CD8-positive, alpha-beta memory T cell (primary cell): ENCODE results near the gene PARL. TPM values are rescaled to one million over a fixed set of nuclear protein-coding genes. Genes with fewer than 3 reads are reported as not detected.
"Not testable (repeated sequence)": the region's sequence is repeated elsewhere in the genome, so short reads cannot be mapped to it uniquely, and the experiment has no call there.

Source experiments
- CTCF ChIA-PET: fragments of 350-600 bp; sonication (Branson Sonifier 250); formaldehyde crosslinking; loops from one replicate; lab custom pipeline; 2021; ENCODE audit warnings: antibody characterized with exemption; lab: Charles Lee
- POLR2A ChIA-PET: fragments of 350-600 bp; sonication (Branson Sonifier 250); formaldehyde crosslinking; loops from one replicate; lab custom pipeline; 2021; ENCODE audit warnings: antibody characterized with exemption; lab: Charles Lee
- DNase-seq, 5 donors: peaks; one replicate each; pipeline versions ENCODE4 v3.0.0 to v3.0.0-alpha.2; 2020 to 2022; ENCODE audit warnings: mixed read lengths in 1 of 5
- H3K27ac ChIP-seq: one replicate; pipeline ENCODE4 v1.7.0; 2013; ENCODE audit warnings: low read depth, mild to moderate bottlenecking, low read length, moderate library complexity
- H3K27me3 ChIP-seq: 2 replicates; pipeline ENCODE4 v1.7.0; 2013; ENCODE audit warnings: low read length, mild to moderate bottlenecking; ENCODE audit not compliant: insufficient read depth, poor library complexity, severe bottlenecking
- H3K36me3 ChIP-seq: 2 replicates; pipeline ENCODE4 v1.7.0; 2013; ENCODE audit warnings: mild to moderate bottlenecking, low read length, moderate library complexity; ENCODE audit not compliant: insufficient read depth
- H3K4me1 ChIP-seq: 2 replicates; pipeline ENCODE4 v1.7.0; 2013; ENCODE audit warnings: mild to moderate bottlenecking, low read length, moderate library complexity; ENCODE audit not compliant: insufficient read depth
- H3K4me3 ChIP-seq: 2 replicates; pipeline ENCODE4 v1.7.0; 2013; ENCODE audit warnings: mild to moderate bottlenecking, low read length
- H3K9me3 ChIP-seq: 2 replicates; pipeline ENCODE4 v1.7.0; 2013; ENCODE audit warnings: mild to moderate bottlenecking, low read length
- H3K27ac Mint-ChIP-seq, 8 donors: one replicate each; pipeline ENCODE4 v1.8.0; 2020 to 2021; ENCODE audit warnings: mixed read lengths in 8 of 8, mild to moderate bottlenecking in 6 of 8, inconsistent platforms in 3 of 8, moderate library complexity in 3 of 8
- H3K27me3 Mint-ChIP-seq, 2 donors: one replicate each; pipeline ENCODE4 v1.8.0; 2020 to 2021; ENCODE audit warnings: mixed read lengths in 2 of 2, mild to moderate bottlenecking in 1 of 2, moderate library complexity in 1 of 2
- H3K36me3 Mint-ChIP-seq, 3 donors: one replicate each; pipeline ENCODE4 v1.8.0; 2020 to 2021; ENCODE audit warnings: mixed read lengths in 3 of 3, inconsistent platforms in 1 of 3, mild to moderate bottlenecking in 1 of 3
- H3K4me1 Mint-ChIP-seq, 3 donors: one replicate each; pipeline ENCODE4 v1.8.0; 2020 to 2021; ENCODE audit warnings: mixed read lengths in 3 of 3, inconsistent platforms in 1 of 3, mild to moderate bottlenecking in 1 of 3
- H3K4me3 Mint-ChIP-seq, 7 donors: one replicate each; pipeline ENCODE4 v1.8.0; 2020 to 2021; ENCODE audit warnings: mixed read lengths in 7 of 7, mild to moderate bottlenecking in 6 of 7, moderate library complexity in 4 of 7, inconsistent platforms in 2 of 7
- H3K9me3 Mint-ChIP-seq, 5 donors: one replicate each; pipeline ENCODE4 v1.8.0; 2020 to 2022; ENCODE audit warnings: mixed read lengths in 5 of 5, mild to moderate bottlenecking in 3 of 5, moderate library complexity in 2 of 5, inconsistent platforms in 1 of 5
- polyA plus RNA-seq: library from polyadenylated mRNA; unstranded; fragments of 300-500 nt; fragmentation: Illumina TruSeq; gene quantifications from one replicate; pipeline ENCODE4 v1.2.3, GENCODE V29; 2021
- total RNA-seq, 2 experiments: library from RNA; stranded (reverse); gene quantifications; one replicate each; pipeline ENCODE4 v1.2.3, GENCODE V29; 2021

PARL gene
- total and polyA plus RNA-seq, 3 experiments from 2014 or later, result 93.4 to 98.1 (median 95.9) TPM

GRCh38 chr3:183884097-183884426 is 618 bp downstream of the PARL start:
- H3K4me3 Mint-ChIP-seq, result peak overlapping the region; percentile 86 to 97 (median 90)
- ChIA-PET CTCF (interaction anchor here (0.8 to 2.5 kb wide), 28 partner anchors 9 to 568 kb away, joined by 3 to 14 read pairs (median 5); partner anchors contain the start of genes ABCC5, EEF1AKMT4, MAP6D1 and MCF2L2), POLR2A (interaction anchor here (1.0 kb wide), 1 partner anchor 11 kb away, joined by 3 read pairs; no protein-coding TSS in a partner anchor)
- peaks cover 0 to 2% of the 10 kb centered on the region in 2 donors for H3K27me3 Mint-ChIP-seq
- H3K27me3 ChIP-seq, result no peaks in the 10 kb centered on the region
- peak overlapping the region; percentile 94 for H3K4me3 ChIP-seq
- peak overlapping the region; percentile 81 for H3K27ac ChIP-seq
- peaks cover 39 to 52% (median 51%) of the 10 kb centered on the region in 3 donors for H3K4me1 Mint-ChIP-seq
- H3K4me1 ChIP-seq, result peaks cover 23% of the 10 kb centered on the region
- H3K9me3 ChIP-seq, result no peaks in the 10 kb centered on the region
- H3K36me3 Mint-ChIP-seq, result peaks cover 0 to 15% (median 1%) of the 10 kb centered on the region in 3 donors
- no peaks in the 10 kb centered on the region for H3K9me3 Mint-ChIP-seq
- H3K27ac Mint-ChIP-seq, result peak overlapping the region; percentile 73 to 96 (median 88)
- DNase-seq, result no peak
- no peaks in the 10 kb centered on the region for H3K36me3 ChIP-seq

- DNase-seq, result no peak
- Histone ChIP-seq H3K4me1 (peaks cover 23% of the 10 kb centered on the region), H3K27me3 (no peaks in the 10 kb centered on the region), H3K36me3 (no peaks in the 10 kb centered on the region), H3K4me3 (peak overlapping the region; percentile 94), H3K27ac (peak overlapping the region; percentile 81), H3K9me3 (no peaks in the 10 kb centered on the region)
- Mint-ChIP-seq H3K4me3 (peak overlapping the region; percentile 86 to 97 (median 90)), H3K9me3 (no peaks in the 10 kb centered on the region), H3K27me3 (peaks cover 0 to 2% of the 10 kb centered on the region in 2 donors), H3K36me3 (peaks cover 0 to 20% (median 1%) of the 10 kb centered on the region in 3 donors), H3K27ac (peak overlapping the region in 7 of 8 donors; percentile 73 to 96 (median 85)), H3K4me1 (peaks cover 44 to 58% (median 57%) of the 10 kb centered on the region in 3 donors)
- ChIA-PET POLR2A (interaction anchor here (1.0 kb wide), 1 partner anchor 12 kb away, joined by 3 read pairs; no protein-coding TSS in a partner anchor), CTCF (interaction anchor here (0.9 to 2.5 kb wide), 15 partner anchors 8 to 568 kb away, joined by 3 to 13 read pairs (median 6); partner anchors contain the start of genes ABCC5 and EEF1AKMT4)
Measured at GRCh38 chr3:183883291-183884096, 1.2 kb downstream of the PARL start.

DNA sequence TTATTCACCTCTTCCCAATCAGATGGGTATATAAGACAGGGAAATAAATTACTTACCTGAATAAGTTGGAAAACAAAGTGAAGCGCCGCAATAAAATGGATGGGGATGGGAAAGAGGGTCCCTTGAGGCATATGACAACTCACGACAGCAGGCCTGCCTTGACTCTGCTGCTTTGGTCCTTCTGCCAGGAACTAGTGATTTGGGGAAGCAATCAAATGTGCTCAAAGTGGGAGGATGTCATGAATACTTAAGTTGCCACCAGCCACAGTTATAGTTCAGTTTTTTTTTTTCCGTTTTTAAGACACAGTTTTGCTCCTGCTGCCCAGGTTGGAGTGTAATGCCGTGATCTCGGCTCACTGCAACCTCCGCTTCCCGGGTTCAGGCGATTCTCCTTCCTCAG is 4.6 kb downstream of the PARL start:
- no peaks in the 10 kb centered on the region for H3K27me3 Mint-ChIP-seq
- Histone ChIP-seq H3K36me3 (no peaks in the 10 kb centered on the region), H3K9me3 (no peaks in the 10 kb centered on the region), H3K4me1 (peaks cover 23% of the 10 kb centered on the region), H3K4me3 (no peak overlapping the region), H3K27me3 (no peaks in the 10 kb centered on the region), H3K27ac (no peak overlapping the region)
- no peak for DNase-seq
- H3K9me3 Mint-ChIP-seq, result no peaks in the 10 kb centered on the region
- H3K4me1 Mint-ChIP-seq, result peaks cover 50 to 75% (median 69%) of the 10 kb centered on the region in 3 donors
- H3K36me3 Mint-ChIP-seq, result peaks cover 0 to 46% (median 4%) of the 10 kb centered on the region in 3 donors
- CTCF ChIA-PET, result no interaction called here
- H3K4me3 Mint-ChIP-seq, result peak overlapping the region in 1 of 7 donors; percentile 54
- H3K27ac Mint-ChIP-seq, result peak overlapping the region in 2 of 8 donors; percentile 5 to 59
- POLR2A ChIA-PET, result no interaction called here

GRCh38 chr3:183879243-183879642 is 5.4 kb downstream of the PARL start:
- Histone ChIP-seq H3K27me3 (no peaks in the 10 kb centered on the region), H3K4me3 (no peak overlapping the region)
- no peak overlapping the region for H3K4me3 Mint-ChIP-seq

GRCh38 chr3:183878071-183878470 is 6.6 kb downstream of the PARL start:
- Mint-ChIP-seq H3K4me1 (peaks cover 35 to 68% (median 58%) of the 10 kb centered on the region in 3 donors), H3K9me3 (no peaks in the 10 kb centered on the region), H3K27ac (no peak overlapping the region), H3K36me3 (peaks cover 0 to 46% (median 3%) of the 10 kb centered on the region in 3 donors), H3K4me3 (no peak overlapping the region), H3K27me3 (no peaks in the 10 kb centered on the region)
- H3K27ac ChIP-seq, result no peak overlapping the region
- CTCF ChIA-PET, result no interaction called here
- no peaks in the 10 kb centered on the region for H3K9me3 ChIP-seq
- DNase-seq, result no peak
- H3K4me1 ChIP-seq, result peaks cover 16% of the 10 kb centered on the region
- no peaks in the 10 kb centered on the region for H3K36me3 ChIP-seq
- H3K4me3 ChIP-seq, result no peak overlapping the region
- no peaks in the 10 kb centered on the region for H3K27me3 ChIP-seq
- POLR2A ChIA-PET, result no interaction called here

More at GRCh38 chr3:183879243-183879642, 5.4 kb downstream of the PARL start:
- H3K9me3 ChIP-seq, result no peaks in the 10 kb centered on the region
- H3K4me1 ChIP-seq, result peaks cover 23% of the 10 kb centered on the region
- Mint-ChIP-seq H3K27me3 (no peaks in the 10 kb centered on the region), H3K27ac (peak overlapping the region in 1 of 8 donors; percentile 70), H3K4me1 (peaks cover 43 to 72% (median 61%) of the 10 kb centered on the region in 3 donors), H3K9me3 (no peaks in the 10 kb centered on the region), H3K36me3 (peaks cover 0 to 43% (median 4%) of the 10 kb centered on the region in 3 donors)
- H3K36me3 ChIP-seq, result no peaks in the 10 kb centered on the region
- DNase-seq, result no peak
- ChIA-PET CTCF (no interaction called here), POLR2A (no interaction called here)
- no peak overlapping the region for H3K27ac ChIP-seq

DNA sequence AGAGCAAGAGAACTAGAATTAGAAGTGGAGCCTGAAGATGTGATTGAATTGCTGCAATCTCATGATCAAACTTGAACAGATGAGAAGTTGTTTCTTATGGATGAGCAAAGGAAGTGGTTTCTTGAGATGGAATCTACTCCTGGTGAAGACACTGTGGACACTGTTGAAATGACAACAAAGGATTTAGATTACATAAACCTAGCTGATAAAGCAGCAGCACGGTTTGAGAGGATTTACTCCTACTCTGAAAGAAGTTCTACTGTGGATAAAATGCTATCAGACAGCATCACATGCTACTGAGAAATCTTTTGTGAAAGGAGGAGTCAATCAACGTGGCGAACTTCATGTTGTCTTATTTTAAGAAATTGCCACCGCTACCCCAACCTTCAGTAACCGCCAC is 7.5 kb downstream of the PARL start:
- peaks cover 0 to 50% (median 3%) of the 10 kb centered on the region in 3 donors for H3K36me3 Mint-ChIP-seq
- H3K27ac ChIP-seq, H3K4me3 ChIP-seq, DNase-seq, CTCF ChIA-PET, H3K4me3 Mint-ChIP-seq, H3K27me3 Mint-ChIP-seq, H3K9me3 Mint-ChIP-seq, H3K27me3 ChIP-seq, H3K9me3 ChIP-seq, H3K36me3 ChIP-seq, H3K4me1 ChIP-seq, POLR2A ChIA-PET: not testable (repeated sequence)
- peak overlapping the region in 4 of 8 donors; percentile 11 to 86 (median 67) for H3K27ac Mint-ChIP-seq
- H3K4me1 Mint-ChIP-seq, result peaks cover 33 to 67% (median 58%) of the 10 kb centered on the region in 3 donors

DNA sequence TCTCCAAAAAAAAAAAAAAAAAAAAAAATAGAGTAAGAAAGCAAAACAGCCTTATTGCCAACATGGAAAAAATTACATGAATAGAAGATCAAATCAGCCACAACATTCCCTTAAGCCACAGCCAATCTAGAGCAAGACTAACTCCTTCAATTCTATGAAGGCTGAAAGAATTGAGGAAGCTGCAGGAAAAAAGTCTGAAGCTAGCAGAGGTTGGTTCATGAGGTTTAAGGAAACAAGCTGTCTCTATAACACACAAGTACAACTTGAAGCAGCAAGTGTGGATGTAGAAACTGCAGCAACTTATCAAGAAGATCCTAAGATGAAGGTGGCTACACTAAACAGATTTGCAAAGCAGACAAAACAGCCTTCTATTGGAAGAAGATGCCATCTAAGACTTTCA is 9.3 kb downstream of the PARL start:
- Histone ChIP-seq H3K36me3 (no peaks in the 10 kb centered on the region), H3K4me1 (peaks cover 12% of the 10 kb centered on the region), H3K27ac (no peak overlapping the region), H3K4me3 (no peak overlapping the region), H3K27me3 (no peaks in the 10 kb centered on the region), H3K9me3 (no peaks in the 10 kb centered on the region)
- Mint-ChIP-seq H3K27me3 (no peaks in the 10 kb centered on the region), H3K4me1 (peaks cover 44 to 75% (median 65%) of the 10 kb centered on the region in 3 donors), H3K9me3 (no peaks in the 10 kb centered on the region), H3K27ac (no peak overlapping the region), H3K36me3 (peaks cover 0 to 53% (median 3%) of the 10 kb centered on the region in 3 donors), H3K4me3 (no peak overlapping the region)
- CTCF ChIA-PET, result interaction anchor here (2.0 kb wide), 1 partner anchor 10 kb away, joined by 10 read pairs; the partner anchor contains the start of gene PARL
- POLR2A ChIA-PET, result no interaction called here
- no peak for DNase-seq

- no peaks in the 10 kb centered on the region for H3K9me3 Mint-ChIP-seq
- H3K4me3 Mint-ChIP-seq, result no peak overlapping the region
- H3K27me3 Mint-ChIP-seq, result no peaks in the 10 kb centered on the region
- Histone ChIP-seq H3K4me3 (no peak overlapping the region), H3K27me3 (no peaks in the 10 kb centered on the region), H3K36me3 (no peaks in the 10 kb centered on the region), H3K9me3 (no peaks in the 10 kb centered on the region), H3K27ac (no peak overlapping the region), H3K4me1 (peaks cover 14% of the 10 kb centered on the region)
- ChIA-PET POLR2A (no interaction called here), CTCF (no interaction called here)
- no peak for DNase-seq
- H3K27ac Mint-ChIP-seq, result peak overlapping the region in 1 of 8 donors; percentile 47
- H3K4me1 Mint-ChIP-seq, result peaks cover 43 to 67% (median 62%) of the 10 kb centered on the region in 3 donors
- peaks cover 0 to 46% (median 3%) of the 10 kb centered on the region in 3 donors for H3K36me3 Mint-ChIP-seq
Measured at GRCh38 chr3:183873914-183874313, 10.8 kb downstream of the PARL start.
